Endodermal cell (in vitro differentiated cells): ENCODE measurements around the gene TMEM144. TPM values are rescaled to one million over a fixed set of nuclear protein-coding genes. Genes with fewer than 3 reads are reported as not detected.

Experiments used
- DNase-seq: peaks from one replicate; pipeline ENCODE4 v3.0.0-alpha.2; 2017
- H3K27ac ChIP-seq: 2 replicates; pipeline ENCODE4 v1.5.1; 2013; ENCODE audit warnings: mild to moderate bottlenecking, low read depth, low read length, moderate library complexity
- H3K27me3 ChIP-seq: 2 replicates; pipeline ENCODE4 v1.6.1; 2013; ENCODE audit warnings: mild to moderate bottlenecking, low read length, moderate library complexity; ENCODE audit not compliant: insufficient read depth, control insufficient read depth, poor library complexity, severe bottlenecking
- H3K36me3 ChIP-seq: 2 replicates; pipeline ENCODE4 v1.7.0; 2013; ENCODE audit warnings: mild to moderate bottlenecking, low read length, moderate library complexity; ENCODE audit not compliant: control insufficient read depth, insufficient read depth
- H3K4me1 ChIP-seq: one replicate; pipeline ENCODE4 v1.7.0; 2013; ENCODE audit warnings: low read length; ENCODE audit not compliant: control insufficient read depth, insufficient read depth
- H3K4me3 ChIP-seq: 2 replicates; pipeline ENCODE4 v1.5.1; 2013; ENCODE audit warnings: mild to moderate bottlenecking, low read length, moderate library complexity
- H3K9ac ChIP-seq: 2 replicates; pipeline ENCODE4 v1.6.1; 2013; ENCODE audit warnings: mild to moderate bottlenecking, low read length, moderate library complexity; ENCODE audit not compliant: poor library complexity, severe bottlenecking; ENCODE audit errors: extremely low read depth
- H3K9me3 ChIP-seq: 2 replicates; pipeline ENCODE4 v1.6.1; 2013; ENCODE audit warnings: mild to moderate bottlenecking, low read length, moderate library complexity; ENCODE audit not compliant: control insufficient read depth
- H3K27ac Mint-ChIP-seq: 2 replicates; pipeline ENCODE4 v1.8.0; 2020; ENCODE audit warnings: mixed read lengths
- H3K27me3 Mint-ChIP-seq: 2 replicates; pipeline ENCODE4 v1.8.0; 2021; ENCODE audit warnings: mild to moderate bottlenecking, mixed read lengths; ENCODE audit not compliant: insufficient read depth
- H3K36me3 Mint-ChIP-seq: 2 replicates; pipeline ENCODE4 v1.8.0; 2020; ENCODE audit warnings: low read depth, mixed read lengths
- H3K4me1 Mint-ChIP-seq: 2 replicates; pipeline ENCODE4 v1.8.0; 2020; ENCODE audit warnings: mixed read lengths
- H3K4me3 Mint-ChIP-seq: 2 replicates; pipeline ENCODE4 v1.8.0; 2020; ENCODE audit warnings: mild to moderate bottlenecking, moderate library complexity, mixed read lengths
- H3K9me3 Mint-ChIP-seq: 2 replicates; pipeline ENCODE4 v1.8.0; 2020; ENCODE audit warnings: mild to moderate bottlenecking, mixed read lengths
- WGBS, 2 experiments: methylation state at CpG; one replicate each; pipeline versions ENCODE4 v1.1.5 to v1.1.7; 2013; ENCODE audit warnings: missing lambda C conversion rate in 2 of 2, mixed read lengths in 1 of 2; ENCODE audit not compliant: insufficient coverage in 1 of 2, insufficient read length in 1 of 2; 5-methylcytosine and 5-hydroxymethylcytosine counted together
- total RNA-seq, 2 donors: library from RNA; stranded (reverse); fragmentation: NEBNext Ultra II Directional in 1 of 2; extraction: Animal tissue kit (Norgen Biotek cat#: 25700) in 1 of 2; gene quantifications; 2 replicates in 1 of 2; 3 replicates in 1 of 2; pipeline ENCODE4 v1.2.1, GENCODE V29; 2021
- TF ChIP-seq, protein P1 (sequence below): fragments of 200-600 bp; sonication (generic); conservative IDR thresholded peaks from 2 replicates; pipeline ENCODE4 v1.5.0; 2021; ENCODE audit warnings: antibody characterized with exemption, mild to moderate bottlenecking

The TMEM144 gene
- total RNA-seq, 2 donors from 2014 or later, result 10.6 to 20.3 TPM

DNA sequence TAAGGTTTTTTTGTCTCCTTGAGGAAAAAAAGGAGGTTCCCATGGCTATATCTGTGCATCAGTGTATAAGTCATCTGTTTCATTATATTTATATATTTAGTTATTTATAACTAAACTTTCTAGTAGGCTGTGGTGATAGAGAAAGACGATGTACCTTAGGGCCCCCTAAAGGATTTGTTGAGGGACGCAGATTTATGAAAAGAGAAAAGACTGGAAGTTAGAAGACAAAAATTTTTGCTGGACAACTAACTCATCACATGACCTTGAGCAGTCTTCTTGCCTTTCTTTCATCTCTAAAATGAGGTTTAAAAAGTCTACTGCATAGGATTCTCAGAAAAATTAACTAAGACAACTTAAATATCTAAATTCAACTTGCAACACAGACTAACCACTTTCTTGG is 43.6 kb upstream of the TMEM144 start:
- no peak for DNase-seq
- H3K36me3 ChIP-seq, result no peaks in the 10 kb centered on the region
- H3K9ac ChIP-seq, result no peak overlapping the region
- TF ChIP-seq, protein P1, sequence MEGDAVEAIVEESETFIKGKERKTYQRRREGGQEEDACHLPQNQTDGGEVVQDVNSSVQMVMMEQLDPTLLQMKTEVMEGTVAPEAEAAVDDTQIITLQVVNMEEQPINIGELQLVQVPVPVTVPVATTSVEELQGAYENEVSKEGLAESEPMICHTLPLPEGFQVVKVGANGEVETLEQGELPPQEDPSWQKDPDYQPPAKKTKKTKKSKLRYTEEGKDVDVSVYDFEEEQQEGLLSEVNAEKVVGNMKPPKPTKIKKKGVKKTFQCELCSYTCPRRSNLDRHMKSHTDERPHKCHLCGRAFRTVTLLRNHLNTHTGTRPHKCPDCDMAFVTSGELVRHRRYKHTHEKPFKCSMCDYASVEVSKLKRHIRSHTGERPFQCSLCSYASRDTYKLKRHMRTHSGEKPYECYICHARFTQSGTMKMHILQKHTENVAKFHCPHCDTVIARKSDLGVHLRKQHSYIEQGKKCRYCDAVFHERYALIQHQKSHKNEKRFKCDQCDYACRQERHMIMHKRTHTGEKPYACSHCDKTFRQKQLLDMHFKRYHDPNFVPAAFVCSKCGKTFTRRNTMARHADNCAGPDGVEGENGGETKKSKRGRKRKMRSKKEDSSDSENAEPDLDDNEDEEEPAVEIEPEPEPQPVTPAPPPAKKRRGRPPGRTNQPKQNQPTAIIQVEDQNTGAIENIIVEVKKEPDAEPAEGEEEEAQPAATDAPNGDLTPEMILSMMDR, result peak; percentile 15
- Mint-ChIP-seq H3K27ac (no peak overlapping the region), H3K4me1 (peaks cover 14% of the 10 kb centered on the region), H3K27me3 (no peaks in the 10 kb centered on the region), H3K36me3 (peaks cover 2% of the 10 kb centered on the region), H3K9me3 (no peaks in the 10 kb centered on the region), H3K4me3 (no peak overlapping the region)
- H3K27ac ChIP-seq, result no peak overlapping the region
- WGBS, 2 experiments, result 91% methylated on average over 2 of the region's 2 CpGs; no CpG with 5 or more reads in 1 of the 2 experiments
- no peaks in the 10 kb centered on the region for H3K27me3 ChIP-seq
- no peak overlapping the region for H3K4me3 ChIP-seq
- H3K9me3 ChIP-seq, result no peaks in the 10 kb centered on the region
- peaks cover 3% of the 10 kb centered on the region for H3K4me1 ChIP-seq

DNA sequence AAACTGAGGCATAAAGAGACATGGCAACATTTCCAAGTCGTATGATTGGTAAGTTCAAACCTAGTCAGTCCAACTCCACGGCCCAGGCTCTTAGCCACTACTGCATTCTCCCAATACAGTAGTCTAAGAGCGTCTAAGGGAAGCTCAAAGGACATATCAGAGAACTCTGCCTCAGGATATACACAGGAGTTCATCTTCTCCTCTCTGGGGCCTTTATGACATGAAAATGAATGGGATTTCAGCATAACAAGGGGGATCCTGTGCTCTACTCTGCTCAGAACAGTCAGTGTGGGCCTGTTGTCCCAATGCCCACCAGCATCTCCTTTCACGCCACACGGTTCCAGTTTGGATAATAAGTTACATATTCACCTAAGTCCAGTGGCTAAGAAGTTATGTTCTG is 41.7 kb upstream of the TMEM144 start:
- H3K4me1 Mint-ChIP-seq, result peaks cover 20% of the 10 kb centered on the region
- Histone ChIP-seq H3K4me3 (no peak overlapping the region), H3K27me3 (no peaks in the 10 kb centered on the region), H3K36me3 (no peaks in the 10 kb centered on the region), H3K27ac (no peak overlapping the region), H3K9me3 (no peaks in the 10 kb centered on the region), H3K9ac (no peak overlapping the region), H3K4me1 (peaks cover 6% of the 10 kb centered on the region)
- DNase-seq, result no peak
- TF ChIP-seq, protein P1, result no peak
- no peak overlapping the region for H3K4me3 Mint-ChIP-seq
- H3K27me3 Mint-ChIP-seq, result no peaks in the 10 kb centered on the region
- no peaks in the 10 kb centered on the region for H3K9me3 Mint-ChIP-seq
- H3K36me3 Mint-ChIP-seq, result peaks cover 2% of the 10 kb centered on the region
- H3K27ac Mint-ChIP-seq, result no peak overlapping the region
- 98 to 100% methylated on average over 1 to 5 of the region's 5 CpGs for WGBS, 2 experiments

DNA sequence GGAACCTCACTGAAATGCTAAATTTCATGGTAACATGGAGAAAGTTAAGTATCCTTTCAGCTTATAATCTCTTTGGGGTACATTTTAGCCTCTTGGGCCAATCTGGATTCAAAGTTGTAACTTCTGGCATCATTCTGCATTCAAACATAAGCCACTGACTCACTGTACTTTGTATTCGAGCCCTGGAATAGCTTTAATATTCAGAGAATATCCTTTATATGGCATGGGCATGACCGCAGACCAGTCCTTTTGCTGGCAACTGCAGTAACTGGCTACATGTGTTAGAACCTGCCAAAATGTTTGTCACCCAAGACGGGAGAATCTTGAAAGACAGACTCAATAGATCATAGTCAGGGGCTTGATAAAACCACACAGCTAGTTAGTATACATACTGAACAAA is 40.8 kb upstream of the TMEM144 start:
- H3K36me3 Mint-ChIP-seq, result peaks cover 2% of the 10 kb centered on the region
- no peak overlapping the region for H3K27ac ChIP-seq

More for the DNA sequence above, 40.8 kb upstream of the TMEM144 start:
- Histone ChIP-seq H3K9me3 (no peaks in the 10 kb centered on the region), H3K4me3 (no peak overlapping the region), H3K4me1 (peaks cover 6% of the 10 kb centered on the region), H3K36me3 (no peaks in the 10 kb centered on the region), H3K27me3 (no peaks in the 10 kb centered on the region), H3K9ac (no peak overlapping the region)
- Mint-ChIP-seq H3K4me3 (no peak overlapping the region), H3K27ac (no peak overlapping the region), H3K27me3 (no peaks in the 10 kb centered on the region), H3K9me3 (no peaks in the 10 kb centered on the region), H3K4me1 (peaks cover 20% of the 10 kb centered on the region)
- 93 to 94% methylated on average over 2 to 3 of the region's 3 CpGs for WGBS, 2 experiments
- DNase-seq, result no peak
- TF ChIP-seq, protein P1, result no peak
